HepG2 (cell line): ENCODE measurements around the gene EMC9. TPM values are rescaled to one million over a fixed set of nuclear protein-coding genes. Genes with fewer than 3 reads are reported as not detected.

ENCODE experiments used
- AGO2 ChIP-seq: fragments of 200-400 bp; formaldehyde crosslinking; optimal IDR thresholded peaks from 2 replicates; pipeline ENCODE3; 2017; ENCODE audit warnings: mild to moderate bottlenecking, low read depth, low read length, moderate library complexity
- ATF6 ChIP-seq: sonication (generic); formaldehyde crosslinking; conservative IDR thresholded peaks from 2 replicates; pipeline ENCODE4 v1.4.0; 2020; ENCODE audit warnings: missing genetic modification reagents
- EED ChIP-seq: sonication (generic); formaldehyde crosslinking; IDR thresholded peaks from 2 replicates; pipeline ENCODE4 v1.5.0; 2020; ENCODE audit warnings: mild to moderate bottlenecking, missing genetic modification reagents
- EHMT2 ChIP-seq: fragments of 200-600 bp; sonication (generic); IDR thresholded peaks from 2 replicates; pipeline ENCODE4 v1.7.0; 2017; ENCODE audit warnings: antibody characterized with exemption, low read depth, low read length, borderline replicate concordance
- MXI1 ChIP-seq: IDR thresholded peaks from 3 replicates; pipeline ENCODE4 v1.6.1; 2012; ENCODE audit warnings: low read depth, low read length, inconsistent platforms, borderline replicate concordance
- SAFB2 ChIP-seq: sonication (generic); formaldehyde crosslinking; IDR thresholded peaks from 2 replicates; pipeline ENCODE4 v1.5.1; 2020; ENCODE audit warnings: missing genetic modification reagents, low read depth, mild to moderate bottlenecking, borderline replicate concordance
- ZBTB2 ChIP-seq: sonication (generic); formaldehyde crosslinking; IDR thresholded peaks from 2 replicates; pipeline ENCODE4 v1.8.0; 2022; ENCODE audit warnings: low read depth, missing genetic modification reagents
- ZBTB4 ChIP-seq: sonication (generic); formaldehyde crosslinking; IDR thresholded peaks from 2 replicates; pipeline ENCODE4 v1.4.0; 2020; ENCODE audit warnings: missing genetic modification reagents, mild to moderate bottlenecking, borderline replicate concordance
- ZFP90 ChIP-seq: sonication (generic); formaldehyde crosslinking; IDR thresholded peaks from 2 replicates; pipeline ENCODE4 v1.8.0; 2022; ENCODE audit warnings: missing genetic modification reagents, mild to moderate bottlenecking, inconsistent platforms, borderline replicate concordance
- ZMYM4 ChIP-seq: sonication (generic); formaldehyde crosslinking; IDR thresholded peaks from 2 replicates; pipeline ENCODE4 v1.8.1; 2023; ENCODE audit warnings: mild to moderate bottlenecking, missing genetic modification reagents
- ZNF235 ChIP-seq: sonication (generic); formaldehyde crosslinking; IDR thresholded peaks from 2 replicates; pipeline ENCODE4 v1.8.1; 2023; ENCODE audit warnings: mild to moderate bottlenecking, missing genetic modification reagents, borderline replicate concordance
- ZNF430 ChIP-seq: sonication (generic); formaldehyde crosslinking; IDR thresholded peaks from 2 replicates; pipeline ENCODE4 v1.9.0; 2021; ENCODE audit warnings: mild to moderate bottlenecking, missing genetic modification reagents
- ZNF432 ChIP-seq: sonication (generic); formaldehyde crosslinking; IDR thresholded peaks from 2 replicates; pipeline ENCODE4 v1.5.0; 2020; ENCODE audit warnings: missing genetic modification reagents, mild to moderate bottlenecking, borderline replicate concordance
- ZNF703 ChIP-seq: sonication (generic); formaldehyde crosslinking; IDR thresholded peaks from 2 replicates; pipeline ENCODE4 v1.5.1; 2020; ENCODE audit warnings: missing genetic modification reagents, mild to moderate bottlenecking, moderate library complexity, borderline replicate concordance
- ZNF770 ChIP-seq: sonication (generic); formaldehyde crosslinking; IDR thresholded peaks from 2 replicates; pipeline ENCODE4 v1.5.0; 2020; ENCODE audit warnings: mild to moderate bottlenecking, missing genetic modification reagents
- ZNF781 ChIP-seq: sonication (generic); formaldehyde crosslinking; IDR thresholded peaks from 2 replicates; pipeline ENCODE4 v1.5.1; 2020; ENCODE audit warnings: borderline replicate concordance, mild to moderate bottlenecking, missing genetic modification reagents; ENCODE audit errors: not compliant biosample characterization
- polyA plus RNA-seq, 8 experiments: library from polyadenylated mRNA; depleted of rRNA in 3 of 8; stranded (reverse) in 7 of 8; unstranded in 1 of 8; fragments of >200 nt; fragmentation: Illumina TruSeq in 4 of 8; extraction: Trizol in 4 of 8; gene quantifications; 2 replicates each; pipeline versions ENCODE4 v1.2.1 to v1.2.3, GENCODE V29; 2011 to 2016; ENCODE audit warnings: low read depth in 4 of 8, missing spikeins in 1 of 8, mixed read lengths in 1 of 8; ENCODE audit not compliant: insufficient read depth in 1 of 8
- total RNA-seq, 5 experiments: library from RNA; depleted of rRNA; stranded (reverse); fragments of >200 nt; fragmentation: Illumina TruSeq; extraction: Trizol; gene quantifications; 2 replicates each; pipeline ENCODE4 v1.2.3, GENCODE V29; 2016; ENCODE audit warnings: low read depth in 1 of 5

Gene EMC9
- total and polyA plus RNA-seq, 2 of the 13 experiments (the other 11 are each of a cell fraction or from before 2014, with no cell fraction given), result 60.5 to 78.7 TPM

GRCh38 chr14:24160850-24161804 lies 19.7 kb upstream of the EMC9 start, which contains the start of gene IRF9 (continued):
- TF ChIP-seq ZNF235 (CRISPR knock-in tag) (no peak; the same call in 1 of the 2 replicates), ZNF703 (CRISPR knock-in tag) (no peak), ZMYM4 (peak; percentile 98), ZBTB4 (CRISPR knock-in tag) (peak; percentile 98; the same call in 1 of the 2 replicates), EHMT2 (no peak; the same call in 1 of the 2 replicates), ATF6 (peak; percentile 95), SAFB2 (peak; percentile 64; the same call in 1 of the 2 replicates), ZNF781 (CRISPR knock-in tag) (peak; percentile 99), EED (CRISPR knock-in tag) (no peak), MXI1 (peak; percentile 99), ZNF432 (CRISPR knock-in tag) (no peak), AGO2 (peak; percentile 95), ZNF430 (CRISPR knock-in tag) (peak; percentile 100), ZFP90 (CRISPR knock-in tag) (peak; percentile 97; the same call in 1 of the 2 replicates), ZBTB2 (CRISPR knock-in tag) (no peak), ZNF770 (CRISPR knock-in tag) (peak; percentile 93)
